GM12801 (cell line): ENCODE measurements around the gene CTRB2.

ENCODE experiments used
- CTCF ChIP-seq: IDR thresholded peaks from one replicate; pipeline ENCODE4 v1.5.1; 2011; ENCODE audit warnings: control low read depth; ENCODE audit not compliant: insufficient read length; ENCODE audit errors: extremely low read depth

CTRB2 gene

DNA sequence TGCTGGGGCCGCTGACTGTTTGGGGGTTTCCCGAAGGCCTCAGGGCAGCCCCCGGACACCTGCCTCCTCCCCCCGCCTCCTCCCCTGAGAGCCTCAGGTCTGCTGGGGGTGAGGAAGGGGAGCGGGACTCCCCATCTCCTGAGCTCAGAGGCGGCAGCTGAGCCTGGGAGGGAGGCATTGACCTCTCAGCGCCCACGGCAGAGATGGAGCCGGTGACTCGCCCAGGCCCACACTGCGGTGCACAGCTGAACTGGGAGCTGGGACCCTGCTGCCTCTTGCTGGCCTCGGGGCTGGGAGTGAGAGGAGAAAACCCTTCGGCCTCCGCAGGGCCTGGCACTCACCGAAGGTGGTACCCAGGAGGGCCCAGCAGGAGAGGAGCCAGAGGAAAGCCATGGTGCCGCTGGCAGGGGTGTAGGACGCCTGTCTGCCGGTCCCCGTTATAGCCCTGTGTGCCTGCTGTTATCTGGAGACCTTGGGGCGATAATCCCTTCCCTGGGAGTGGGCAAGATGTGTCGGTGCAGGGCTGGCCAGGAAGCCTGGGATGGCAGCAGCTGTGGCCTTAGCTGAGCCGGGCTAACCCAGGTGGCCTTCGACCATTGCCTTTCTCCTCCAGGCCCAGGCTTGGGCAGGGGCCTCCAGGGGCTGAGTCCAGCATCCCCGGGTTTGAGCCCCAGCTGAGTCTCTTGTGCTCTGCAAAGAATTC lies at the start of gene CTRB2:
Gene CTRB2 (minus strand): TSS at position 413 of the 703 bp plus-strand sequence. CDS start 20 bp downstream, at position 393.
- no peak for TF ChIP-seq CTCF

GRCh38 chr16:75256059-75256571 lies 49.2 kb upstream of the CTRB2 start:
- no peak for TF ChIP-seq CTCF

GRCh38 chr16:75254359-75254837 lies 47.4 kb upstream of the CTRB2 start:
- no peak for TF ChIP-seq CTCF

DNA sequence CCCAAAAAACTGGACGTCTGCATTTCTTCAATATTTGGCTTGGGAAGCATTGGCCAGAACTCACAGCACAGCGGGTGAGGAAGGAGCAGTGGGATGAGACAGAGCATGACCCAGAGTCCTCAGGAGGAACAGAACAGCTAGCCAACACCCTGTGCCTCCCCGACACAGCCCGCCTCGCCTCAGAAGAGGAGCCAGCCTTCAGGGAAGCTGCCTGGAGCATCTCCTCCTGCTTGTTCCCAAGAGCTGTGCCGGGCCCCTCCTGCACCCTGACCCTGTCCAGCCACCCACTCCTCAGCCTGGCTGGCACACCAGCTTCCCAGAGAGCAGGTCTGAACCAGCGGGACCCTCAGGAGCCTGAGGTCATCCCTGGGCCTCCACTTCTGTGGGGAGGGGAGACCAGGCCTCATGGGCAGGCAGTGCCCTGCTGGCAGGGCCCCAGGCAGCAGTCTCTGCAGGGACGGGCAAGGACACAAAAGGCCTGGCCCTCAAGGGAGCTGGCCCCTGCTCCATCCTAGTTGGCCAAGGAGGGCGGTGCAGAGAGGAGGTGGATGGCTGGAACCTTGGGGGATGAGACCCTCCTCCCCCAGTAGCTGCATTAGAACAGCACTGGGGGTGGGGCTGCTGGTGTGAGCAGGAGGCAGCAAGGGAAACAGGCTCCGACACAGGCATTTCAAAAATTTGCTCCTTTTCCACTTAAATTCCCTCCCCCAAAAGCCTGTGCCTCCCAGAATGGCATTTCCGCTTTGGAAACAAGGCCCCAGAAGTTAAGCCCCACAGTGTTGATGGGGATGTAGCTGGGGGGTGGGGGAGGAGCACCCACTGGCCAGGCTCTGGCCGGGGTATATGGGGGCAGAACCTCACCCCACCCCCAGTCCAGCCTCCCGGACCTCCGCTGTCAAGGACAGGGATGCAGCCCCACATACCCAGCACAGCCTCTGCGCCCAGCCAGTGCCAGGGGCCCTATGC lies 46.3 kb upstream of the CTRB2 start:
- TF ChIP-seq CTCF: no peak

GRCh38 chr16:75252049-75252864 lies 45.3 kb upstream of the CTRB2 start:
- no peak for TF ChIP-seq CTCF

DNA sequence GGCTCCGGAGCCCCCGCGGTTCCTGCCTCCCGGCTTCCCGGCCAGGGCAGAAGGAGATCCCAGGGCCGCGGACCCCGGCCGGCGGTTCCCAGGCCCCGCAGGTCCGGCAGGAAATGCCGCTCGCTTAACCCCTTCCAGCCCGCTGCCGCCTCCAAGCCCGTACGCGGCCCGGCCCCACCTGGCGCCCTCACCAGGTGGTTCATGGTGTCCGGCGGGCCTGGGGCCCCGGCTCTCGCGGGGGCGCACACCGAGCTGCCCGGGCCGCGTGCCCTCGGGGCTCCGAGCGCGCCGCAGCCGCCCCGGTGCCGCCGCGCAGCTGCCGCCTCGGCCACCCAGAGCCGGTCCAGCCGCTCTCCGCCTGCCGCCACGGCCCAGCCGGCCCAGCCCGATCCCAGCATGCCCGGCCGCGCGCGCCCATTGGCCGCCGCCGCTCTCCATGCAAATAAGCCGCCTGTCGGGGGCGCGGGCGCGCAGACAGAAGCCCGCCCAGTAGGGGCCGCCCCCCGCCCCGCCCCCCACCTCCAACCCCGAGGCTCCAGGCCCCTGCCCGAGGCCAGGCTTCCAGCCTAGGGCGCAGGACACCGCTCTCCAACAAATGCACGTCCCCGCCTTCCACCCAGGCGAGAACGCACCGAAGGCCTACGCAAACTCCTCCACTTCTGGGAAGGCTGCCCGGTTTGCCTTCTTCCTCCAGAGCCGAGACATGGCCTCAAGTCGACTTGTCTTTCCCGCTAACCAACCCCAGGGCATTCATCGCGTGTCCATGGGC lies 44.5 kb upstream of the CTRB2 start, which contains the start of gene BCAR1:
Gene BCAR1 (minus strand): TSS at position 345 of the 769 bp plus-strand sequence. CDS start 142 bp downstream, at position 203.
- no peak for TF ChIP-seq CTCF
